Measurements from ENCODE around the gene KCNAB2.

The KCNAB2 gene

DNA sequence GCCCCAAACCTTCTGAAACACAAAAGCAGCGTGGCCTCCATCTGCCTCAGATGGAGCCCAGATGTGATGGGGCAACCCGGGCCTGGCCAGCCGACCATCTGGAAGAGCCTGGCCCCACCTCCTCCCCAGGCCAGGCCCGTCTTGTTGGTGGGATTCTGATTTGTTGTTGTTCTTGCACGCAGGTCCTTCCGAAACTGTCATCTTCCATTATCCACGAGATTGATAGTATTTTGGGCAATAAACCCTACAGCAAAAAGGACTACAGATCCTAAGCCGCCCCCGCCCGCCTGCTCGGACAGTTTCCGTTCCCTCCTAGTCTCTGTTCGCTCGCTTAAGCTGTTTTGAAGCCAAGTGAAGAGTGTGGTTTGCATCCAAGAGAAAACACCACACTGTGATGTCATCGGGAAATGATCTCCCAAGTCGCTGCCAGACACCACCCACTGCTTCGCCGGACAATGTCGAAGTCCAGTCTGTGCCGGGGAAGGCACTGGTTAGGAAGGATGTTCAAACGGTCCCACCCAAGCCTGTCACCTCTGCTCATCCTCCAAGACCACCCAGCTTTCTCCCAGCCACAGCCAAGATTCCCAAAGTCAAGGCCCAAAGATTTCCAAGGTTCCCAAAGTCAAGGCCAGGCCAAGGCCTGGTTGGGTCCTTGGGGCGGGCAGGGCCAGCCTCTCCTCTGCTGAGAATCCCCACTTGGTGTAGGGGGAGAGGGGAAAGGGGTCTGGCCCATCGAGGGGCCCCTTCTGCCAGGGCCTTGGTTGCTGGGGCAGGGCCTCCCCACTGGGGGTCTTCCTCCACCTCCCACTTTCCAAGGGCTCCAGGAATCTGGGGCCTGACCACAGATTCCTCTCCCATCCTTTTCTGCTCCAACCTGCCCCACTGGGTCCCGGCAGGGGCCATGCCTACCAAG lies 52.9 kb downstream of the KCNAB2 start:
- POLR2A ChIA-PET = no interaction called here
- TF ChIP-seq, protein P1, sequence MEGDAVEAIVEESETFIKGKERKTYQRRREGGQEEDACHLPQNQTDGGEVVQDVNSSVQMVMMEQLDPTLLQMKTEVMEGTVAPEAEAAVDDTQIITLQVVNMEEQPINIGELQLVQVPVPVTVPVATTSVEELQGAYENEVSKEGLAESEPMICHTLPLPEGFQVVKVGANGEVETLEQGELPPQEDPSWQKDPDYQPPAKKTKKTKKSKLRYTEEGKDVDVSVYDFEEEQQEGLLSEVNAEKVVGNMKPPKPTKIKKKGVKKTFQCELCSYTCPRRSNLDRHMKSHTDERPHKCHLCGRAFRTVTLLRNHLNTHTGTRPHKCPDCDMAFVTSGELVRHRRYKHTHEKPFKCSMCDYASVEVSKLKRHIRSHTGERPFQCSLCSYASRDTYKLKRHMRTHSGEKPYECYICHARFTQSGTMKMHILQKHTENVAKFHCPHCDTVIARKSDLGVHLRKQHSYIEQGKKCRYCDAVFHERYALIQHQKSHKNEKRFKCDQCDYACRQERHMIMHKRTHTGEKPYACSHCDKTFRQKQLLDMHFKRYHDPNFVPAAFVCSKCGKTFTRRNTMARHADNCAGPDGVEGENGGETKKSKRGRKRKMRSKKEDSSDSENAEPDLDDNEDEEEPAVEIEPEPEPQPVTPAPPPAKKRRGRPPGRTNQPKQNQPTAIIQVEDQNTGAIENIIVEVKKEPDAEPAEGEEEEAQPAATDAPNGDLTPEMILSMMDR (IDR thresholded peaks at IDR 0.05; ENCODE audit: insufficient read depth, low read length, missing control alignments) = no peak
- CTCF ChIA-PET = interaction anchor here (1.8 kb wide), 1 partner anchor 10 kb away, joined by 3 read pairs; no protein-coding TSS in a partner anchor
- no peak for DNase-seq (ENCODE audit: low read depth, low spot score)
- no peak overlapping the region for H3K4me3 ChIP-seq (ENCODE audit: low read depth, low read length)

DNA sequence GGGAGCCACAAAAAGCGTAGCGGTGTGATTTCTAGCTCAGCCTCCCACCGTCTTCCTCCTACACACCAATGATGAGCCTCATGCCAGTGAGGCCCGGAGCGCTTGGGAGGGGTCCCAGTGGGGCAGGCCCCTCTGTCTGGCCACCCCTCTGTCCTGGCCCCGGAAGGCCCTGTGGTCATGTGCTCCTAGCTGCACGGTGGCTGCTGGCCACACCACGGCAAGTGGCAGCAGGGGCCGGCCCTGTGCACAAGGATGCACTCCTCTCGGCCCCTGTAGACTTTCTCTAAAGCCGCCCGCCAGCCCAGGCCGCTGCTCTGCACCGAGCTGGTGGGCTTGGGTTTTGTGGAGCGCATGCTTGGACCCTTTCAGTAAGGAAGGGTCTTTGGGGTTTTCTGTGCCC lies 53.6 kb downstream of the KCNAB2 start:
- TF ChIP-seq, protein P1 (IDR thresholded peaks at IDR 0.05; ENCODE audit: insufficient read depth, low read length, missing control alignments) = no peak
- ChIA-PET CTCF (interaction anchor here (1.8 kb wide), 1 partner anchor 10 kb away, joined by 3 read pairs; no protein-coding TSS in a partner anchor), POLR2A (no interaction called here)
- no peak overlapping the region for H3K4me3 ChIP-seq (ENCODE audit: low read depth, low read length)
- no peak for DNase-seq (ENCODE audit: low read depth, low spot score)

DNA sequence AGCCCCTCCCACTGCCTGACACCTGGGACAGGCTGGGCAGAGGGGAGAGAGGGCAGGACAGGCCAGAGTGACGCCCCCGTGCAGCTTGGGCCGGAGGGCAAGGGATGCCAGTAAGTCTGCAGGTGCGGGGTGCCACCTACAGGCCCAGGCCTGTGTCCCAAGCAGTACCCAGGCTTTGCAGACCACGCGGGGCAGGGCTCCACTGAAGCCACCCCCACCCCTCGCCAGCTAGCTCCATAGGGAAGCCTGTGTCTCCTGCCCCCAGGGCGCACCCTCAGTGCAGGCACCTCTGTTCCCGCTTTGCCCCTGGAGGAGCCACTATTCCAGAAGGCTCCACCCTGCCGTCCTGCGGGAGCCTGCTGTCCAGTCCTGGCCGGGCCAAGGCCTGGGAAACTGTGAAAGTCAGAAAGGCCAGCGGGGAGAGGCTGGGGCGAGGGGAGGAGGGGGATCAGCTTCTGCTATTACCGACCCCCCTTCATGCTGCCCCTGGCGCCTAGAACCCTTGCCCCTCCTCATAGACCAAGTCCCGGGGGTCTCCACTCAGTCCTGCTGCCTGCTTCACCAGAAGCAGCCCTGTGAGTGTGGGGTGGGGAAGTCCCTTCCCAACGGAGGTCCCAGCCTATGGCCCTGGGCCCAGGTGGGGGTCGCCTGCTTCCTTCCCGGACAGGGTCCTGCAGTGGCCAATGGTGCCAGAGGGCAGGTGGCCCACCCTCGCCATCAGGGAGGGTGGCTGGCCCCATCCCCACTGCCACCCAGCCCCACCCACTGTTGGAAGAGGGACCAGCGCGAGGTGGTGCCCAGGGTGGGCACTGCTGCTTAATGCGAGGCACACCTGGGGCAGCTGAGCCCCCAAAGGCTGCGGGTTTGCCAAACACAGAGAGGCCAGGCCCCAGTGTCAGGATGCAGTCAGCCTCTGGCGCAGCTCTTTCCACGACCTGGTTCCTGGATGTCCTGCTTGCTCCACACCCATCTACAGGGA lies 54.4 kb downstream of the KCNAB2 start:
- ChIA-PET POLR2A (no interaction called here), CTCF (no interaction called here)
- TF ChIP-seq, protein P1 (IDR thresholded peaks at IDR 0.05; ENCODE audit: insufficient read depth, low read length, missing control alignments) = no peak
- DNase-seq (ENCODE audit: low read depth, low spot score) = no peak
- no peak overlapping the region for H3K4me3 ChIP-seq (ENCODE audit: low read depth, low read length)

DNA sequence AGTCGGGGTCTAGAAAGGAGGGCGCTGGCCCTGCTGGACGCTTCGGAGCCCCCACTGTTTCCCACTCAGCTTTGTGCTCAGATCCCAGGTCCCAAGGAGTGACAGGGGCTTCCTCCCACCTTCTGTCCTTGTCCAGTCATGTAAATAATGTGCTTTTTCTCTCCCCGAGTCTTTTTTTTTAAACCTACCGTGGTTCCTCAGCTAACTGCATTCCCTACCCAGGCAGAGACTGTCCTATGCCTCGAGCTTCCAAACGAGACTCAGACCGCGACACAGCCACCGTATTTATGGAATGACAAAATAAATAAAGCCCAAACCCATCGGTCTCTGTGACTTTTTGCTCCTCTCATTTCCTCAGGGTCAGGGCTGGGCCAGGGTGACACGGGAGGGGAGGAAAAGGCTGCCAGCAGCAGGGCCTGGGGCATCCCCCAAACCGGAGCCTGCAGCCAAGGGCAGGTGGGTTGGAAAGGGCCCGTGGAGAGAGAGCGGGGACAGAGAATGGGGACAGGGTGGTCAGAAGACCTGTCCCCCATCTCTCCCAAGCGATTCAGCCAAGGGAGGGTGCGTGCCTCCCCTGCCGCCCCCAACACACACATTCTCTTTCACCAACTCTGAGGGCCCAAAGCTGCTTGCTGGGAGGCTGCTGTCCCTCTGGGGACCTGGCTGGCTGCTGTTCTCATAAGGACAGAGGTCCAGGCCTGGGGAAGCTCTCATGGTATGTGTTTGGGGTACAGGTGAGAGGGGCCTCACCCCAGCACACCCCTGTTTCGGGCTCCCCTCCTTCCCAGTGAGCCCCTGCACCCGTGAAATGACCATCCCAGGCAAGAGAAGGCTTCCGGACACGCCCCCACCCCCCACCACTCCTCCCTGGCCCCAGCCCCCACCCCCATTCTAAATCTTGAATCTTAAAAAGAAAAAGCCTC lies 55.4 kb downstream of the KCNAB2 start:
- no peak overlapping the region for H3K4me3 ChIP-seq (ENCODE audit: low read depth, low read length)
- DNase-seq (ENCODE audit: low read depth, low spot score) = no peak
- CTCF ChIA-PET = no interaction called here
- TF ChIP-seq, protein P1 (IDR thresholded peaks at IDR 0.05; ENCODE audit: insufficient read depth, low read length, missing control alignments) = no peak
- POLR2A ChIA-PET = no interaction called here

DNA sequence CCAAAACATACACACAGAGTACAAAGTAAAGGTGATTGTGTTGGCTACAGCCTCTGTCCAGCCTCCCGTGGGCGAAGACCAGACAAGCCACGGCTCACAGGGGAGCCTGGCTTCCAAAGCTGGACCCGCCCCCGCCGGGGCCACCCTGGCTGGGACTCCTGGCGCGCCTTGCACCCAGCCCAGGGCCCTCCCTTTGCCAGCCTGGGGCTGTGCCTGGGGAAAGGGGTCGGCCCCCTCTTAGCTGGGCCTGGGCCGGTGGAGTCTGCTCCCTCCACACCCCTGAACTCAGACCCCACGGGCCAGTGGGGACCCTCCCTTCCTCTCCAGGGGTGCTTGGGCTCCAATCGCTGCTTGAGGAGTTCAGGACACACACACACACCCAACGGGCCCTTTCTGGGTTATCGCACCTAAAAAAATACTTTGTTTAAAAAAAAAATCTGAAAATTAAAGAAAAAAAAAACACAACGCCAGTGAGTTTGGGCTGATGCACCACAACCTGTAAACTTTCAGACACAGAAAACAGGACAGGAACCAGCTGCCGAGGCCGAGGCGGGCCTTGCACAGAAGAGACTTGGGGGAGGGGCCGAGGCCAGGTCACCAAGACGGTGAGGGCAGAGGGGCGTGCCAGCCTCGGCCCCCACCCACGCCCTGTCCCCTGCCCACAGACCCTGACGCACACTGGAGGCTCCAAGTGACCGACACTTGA lies 56.3 kb downstream of the KCNAB2 start:
- POLR2A ChIA-PET = no interaction called here
- DNase-seq (ENCODE audit: low read depth, low spot score) = no peak
- H3K4me3 ChIP-seq (ENCODE audit: low read depth, low read length) = no peak overlapping the region
- CTCF ChIA-PET = no interaction called here
- TF ChIP-seq, protein P1 (IDR thresholded peaks at IDR 0.05; ENCODE audit: insufficient read depth, low read length, missing control alignments) = no peak

Measured in AG04449 (cell line).